Astrocyte (in vitro differentiated cells and primary cell): ENCODE measurements around the gene SAPCD2. TPM values are rescaled to one million over a fixed set of nuclear protein-coding genes. Genes with fewer than 3 reads are reported as not detected.
"Not testable (repeated sequence)": the region's sequence is repeated elsewhere in the genome, so short reads cannot be mapped to it uniquely, and the experiment has no call there.

Source experiments
- DNase-seq: peaks from one replicate; pipeline ENCODE4 v3.0.0-alpha.2; 2010; ENCODE audit warnings: low read depth
- FAIRE-seq: peaks from 2 replicates; lab custom pipeline; 2011; peaks lifted over from hg19 to GRCh38; lab: Jason Lieb, UNC
- H2AFZ ChIP-seq: 2 replicates; pipeline ENCODE4 v1.6.0; 2012; ENCODE audit warnings: low read depth, low read length, inconsistent platforms
- H3K27ac ChIP-seq: 2 replicates; pipeline ENCODE4 v1.5.1; 2011; ENCODE audit warnings: low read depth, low read length, inconsistent platforms
- H3K27me3 ChIP-seq: 2 replicates; pipeline ENCODE4 v1.6.0; 2011; ENCODE audit warnings: low read length, inconsistent platforms; ENCODE audit not compliant: insufficient read depth
- H3K36me3 ChIP-seq: 2 replicates; pipeline ENCODE4 v1.5.1; 2011; ENCODE audit warnings: low read length, inconsistent platforms; ENCODE audit not compliant: insufficient read depth
- H3K4me1 ChIP-seq: 2 replicates; pipeline ENCODE4 v1.5.1; 2011; ENCODE audit warnings: low read length, inconsistent platforms; ENCODE audit not compliant: insufficient read depth
- H3K4me2 ChIP-seq: 2 replicates; pipeline ENCODE4 v1.6.0; 2012; ENCODE audit warnings: low read length, inconsistent platforms
- H3K4me3 ChIP-seq: 2 replicates; pipeline ENCODE4 v1.5.1; 2011; ENCODE audit warnings: low read depth, mild to moderate bottlenecking, low read length, inconsistent platforms; ENCODE audit not compliant: insufficient read depth
- H3K79me2 ChIP-seq: 2 replicates; pipeline ENCODE4 v1.6.0; 2012; ENCODE audit warnings: mild to moderate bottlenecking, low read length, inconsistent platforms; ENCODE audit not compliant: insufficient read depth
- H3K9ac ChIP-seq: 2 replicates; pipeline ENCODE4 v1.6.0; 2012; ENCODE audit warnings: mild to moderate bottlenecking, low read length, inconsistent platforms
- H3K9me3 ChIP-seq: 2 replicates; pipeline ENCODE4 v1.5.1; 2012; ENCODE audit warnings: low read depth, mild to moderate bottlenecking, low read length, inconsistent platforms; ENCODE audit not compliant: insufficient read depth
- H4K20me1 ChIP-seq: 2 replicates; pipeline ENCODE4 v1.6.0; 2012; ENCODE audit warnings: low read length, inconsistent platforms; ENCODE audit not compliant: insufficient read depth
- H3K27ac Mint-ChIP-seq: one replicate; pipeline ENCODE4 v1.8.0; 2021; ENCODE audit warnings: mild to moderate bottlenecking, mixed read lengths; ENCODE audit not compliant: unreplicated experiment
- H3K27me3 Mint-ChIP-seq: one replicate; pipeline ENCODE4 v1.8.0; 2021; ENCODE audit warnings: low read depth, mixed read lengths; ENCODE audit not compliant: unreplicated experiment
- H3K36me3 Mint-ChIP-seq: one replicate; pipeline ENCODE4 v1.8.0; 2021; ENCODE audit warnings: low read depth, mixed read lengths; ENCODE audit not compliant: unreplicated experiment
- H3K4me1 Mint-ChIP-seq: one replicate; pipeline ENCODE4 v1.8.0; 2021; ENCODE audit warnings: low read depth, mixed read lengths; ENCODE audit not compliant: unreplicated experiment
- H3K4me3 Mint-ChIP-seq: one replicate; pipeline ENCODE4 v1.8.0; 2021; ENCODE audit warnings: mild to moderate bottlenecking, moderate library complexity, mixed read lengths; ENCODE audit not compliant: unreplicated experiment
- H3K9me3 Mint-ChIP-seq: one replicate; pipeline ENCODE4 v1.8.0; 2021; ENCODE audit warnings: mild to moderate bottlenecking, mixed read lengths; ENCODE audit not compliant: unreplicated experiment
- EZH2 ChIP-seq: IDR thresholded peaks from 2 replicates; pipeline ENCODE4 v1.6.1; 2012; ENCODE audit warnings: mild to moderate bottlenecking, low read length, inconsistent platforms; ENCODE audit not compliant: insufficient read depth
- total RNA-seq: library from RNA; stranded (reverse); gene quantifications from 2 replicates; pipeline ENCODE4 v1.2.1, GENCODE V29; 2021
- TF ChIP-seq, protein P1 (sequence below): IDR thresholded peaks from 2 replicates; pipeline ENCODE4 v1.5.1; 2011; ENCODE audit warnings: low read depth, mild to moderate bottlenecking, inconsistent platforms, low read length, moderate library complexity; ENCODE audit not compliant: insufficient read depth

The SAPCD2 gene
- total RNA-seq, 1 donor from 2014 or later, result 0.43 TPM

DNA sequence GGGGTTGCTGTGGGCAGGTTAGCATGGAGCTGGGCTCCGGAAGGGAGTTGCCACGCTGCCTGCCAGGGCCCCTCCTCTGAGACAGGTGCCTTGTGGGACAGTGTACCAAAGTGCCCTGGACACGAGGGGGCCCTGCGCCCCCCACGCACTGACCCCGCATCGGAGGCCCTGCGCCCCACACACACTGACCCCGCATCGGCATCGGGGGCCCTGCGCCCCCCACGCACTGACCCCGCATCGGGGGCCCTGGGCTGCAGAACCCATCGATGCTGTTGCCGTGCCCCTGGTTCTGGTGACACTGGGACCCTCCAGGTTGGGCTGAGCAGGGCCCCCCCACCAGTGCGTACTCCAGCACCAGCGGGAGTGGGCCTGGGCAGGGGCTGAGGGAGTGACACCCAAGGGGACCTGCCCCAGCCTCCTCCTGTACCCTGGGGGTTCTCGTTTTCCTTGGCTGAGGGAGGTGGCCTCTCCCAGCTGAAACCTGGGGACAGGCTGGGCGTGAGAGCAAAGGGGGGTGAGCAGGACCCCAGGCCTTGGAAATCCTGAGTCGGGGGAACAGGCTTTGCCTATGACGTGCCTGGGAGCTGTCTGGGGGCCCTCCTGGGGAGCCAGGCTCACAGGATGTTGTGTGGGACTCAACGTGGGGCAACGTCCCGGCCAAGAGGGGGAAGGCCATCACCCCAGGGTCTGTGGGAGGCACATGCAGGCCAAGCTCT is 6.9 kb downstream of the SAPCD2 start:
- Mint-ChIP-seq H3K4me1 (no peaks in the 10 kb centered on the region), H3K4me3 (no peak overlapping the region), H3K36me3 (no peaks in the 10 kb centered on the region), H3K27me3 (peaks cover 23% of the 10 kb centered on the region), H3K9me3 (no peaks in the 10 kb centered on the region), H3K27ac (no peak overlapping the region)
- H3K4me2 ChIP-seq, result no peak overlapping the region
- TF ChIP-seq EZH2, result no peak
- TF ChIP-seq, protein P1, sequence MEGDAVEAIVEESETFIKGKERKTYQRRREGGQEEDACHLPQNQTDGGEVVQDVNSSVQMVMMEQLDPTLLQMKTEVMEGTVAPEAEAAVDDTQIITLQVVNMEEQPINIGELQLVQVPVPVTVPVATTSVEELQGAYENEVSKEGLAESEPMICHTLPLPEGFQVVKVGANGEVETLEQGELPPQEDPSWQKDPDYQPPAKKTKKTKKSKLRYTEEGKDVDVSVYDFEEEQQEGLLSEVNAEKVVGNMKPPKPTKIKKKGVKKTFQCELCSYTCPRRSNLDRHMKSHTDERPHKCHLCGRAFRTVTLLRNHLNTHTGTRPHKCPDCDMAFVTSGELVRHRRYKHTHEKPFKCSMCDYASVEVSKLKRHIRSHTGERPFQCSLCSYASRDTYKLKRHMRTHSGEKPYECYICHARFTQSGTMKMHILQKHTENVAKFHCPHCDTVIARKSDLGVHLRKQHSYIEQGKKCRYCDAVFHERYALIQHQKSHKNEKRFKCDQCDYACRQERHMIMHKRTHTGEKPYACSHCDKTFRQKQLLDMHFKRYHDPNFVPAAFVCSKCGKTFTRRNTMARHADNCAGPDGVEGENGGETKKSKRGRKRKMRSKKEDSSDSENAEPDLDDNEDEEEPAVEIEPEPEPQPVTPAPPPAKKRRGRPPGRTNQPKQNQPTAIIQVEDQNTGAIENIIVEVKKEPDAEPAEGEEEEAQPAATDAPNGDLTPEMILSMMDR, result no peak
- H3K9me3 ChIP-seq, result no peaks in the 10 kb centered on the region
- H3K4me1 ChIP-seq, result peaks cover 1% of the 10 kb centered on the region
- FAIRE-seq (no peak), DNase-seq (no peak)
- H3K27me3 ChIP-seq, result no peaks in the 10 kb centered on the region
- no peak overlapping the region for H3K9ac ChIP-seq
- H3K79me2 ChIP-seq, result no peaks in the 10 kb centered on the region
- peak overlapping the region; percentile 34 for H2AFZ ChIP-seq
- H3K4me3 ChIP-seq, result no peak overlapping the region
- H3K27ac ChIP-seq, result no peak overlapping the region
- H3K36me3 ChIP-seq, result no peaks in the 10 kb centered on the region
- peaks cover 7% of the 10 kb centered on the region for H4K20me1 ChIP-seq

DNA sequence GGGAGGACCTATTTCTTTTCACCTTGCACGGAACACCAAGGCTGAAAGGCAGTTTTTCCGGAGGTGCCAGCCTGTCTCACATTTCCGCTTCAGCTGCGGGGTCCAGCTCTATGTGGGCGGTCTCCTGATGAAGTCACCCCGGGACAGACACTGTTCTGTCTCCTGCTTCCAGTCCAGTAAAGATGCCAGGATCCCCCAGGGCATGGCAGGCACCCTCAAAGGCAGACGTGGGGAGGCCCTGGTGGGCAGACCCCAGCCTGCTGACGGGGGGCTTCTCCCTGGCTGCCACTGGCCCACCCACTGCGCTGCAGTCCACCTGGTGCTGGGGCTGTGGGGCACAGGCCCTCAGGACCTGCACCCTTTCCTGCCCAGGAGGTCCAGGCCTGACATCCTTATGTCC is 7.6 kb downstream of the SAPCD2 start:
- H4K20me1 ChIP-seq, H3K4me2 ChIP-seq, H3K9me3 Mint-ChIP-seq: not testable (repeated sequence)

DNA sequence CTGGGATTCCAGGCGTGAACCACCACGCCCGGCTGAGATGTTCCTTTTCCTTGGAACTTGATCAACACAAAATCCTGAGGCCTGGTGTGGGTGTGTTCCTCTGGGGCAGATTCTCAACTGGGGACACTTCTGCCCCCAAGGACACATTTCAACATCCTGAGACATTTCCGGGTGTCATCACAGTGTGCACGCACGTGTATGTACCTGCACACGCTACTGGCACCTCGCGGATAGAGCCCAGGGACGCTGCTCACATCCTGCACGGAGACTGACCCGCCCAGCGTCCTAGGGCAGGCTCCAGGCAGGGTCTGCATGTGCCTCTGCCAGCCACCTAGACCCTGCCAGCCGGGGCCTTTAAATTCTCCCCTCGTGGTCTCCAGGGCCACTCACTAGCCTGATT is 8.0 kb downstream of the SAPCD2 start:
- H3K27ac Mint-ChIP-seq, result no peak overlapping the region
- no peak for FAIRE-seq
- H3K9ac ChIP-seq, result no peak overlapping the region

More for the DNA sequence above, 7.6 kb downstream of the SAPCD2 start:
- not testable (repeated sequence) for H3K36me3 ChIP-seq, DNase-seq, H3K9me3 ChIP-seq, H3K27ac ChIP-seq, H2AFZ ChIP-seq, FAIRE-seq, H3K9ac ChIP-seq, H3K27me3 ChIP-seq, H3K4me3 Mint-ChIP-seq, H3K4me3 ChIP-seq, H3K4me1 ChIP-seq, H3K4me1 Mint-ChIP-seq, H3K79me2 ChIP-seq, H3K27ac Mint-ChIP-seq, H3K36me3 Mint-ChIP-seq
- peaks cover 25% of the 10 kb centered on the region for H3K27me3 Mint-ChIP-seq

More for the DNA sequence above, 8.0 kb downstream of the SAPCD2 start:
- no peak for DNase-seq
- no peak overlapping the region for H3K4me3 ChIP-seq
- H4K20me1 ChIP-seq, result no peaks in the 10 kb centered on the region
- Mint-ChIP-seq H3K27me3 (peaks cover 28% of the 10 kb centered on the region), H3K4me3 (no peak overlapping the region), H3K36me3 (no peaks in the 10 kb centered on the region), H3K4me1 (no peaks in the 10 kb centered on the region), H3K9me3 (no peaks in the 10 kb centered on the region)
- H3K27ac ChIP-seq, result no peak overlapping the region
- no peaks in the 10 kb centered on the region for H3K79me2 ChIP-seq
- H3K9me3 ChIP-seq, result no peaks in the 10 kb centered on the region
- no peak overlapping the region for H3K4me2 ChIP-seq
- H3K4me1 ChIP-seq, result no peaks in the 10 kb centered on the region
- no peaks in the 10 kb centered on the region for H3K36me3 ChIP-seq
- TF ChIP-seq EZH2, result no peak
- TF ChIP-seq, protein P1, result no peak
- H3K27me3 ChIP-seq, result no peaks in the 10 kb centered on the region
- H2AFZ ChIP-seq, result no peak overlapping the region
